ENCODE results near the gene KRTAP5-5. TPM values are rescaled to one million over a fixed set of nuclear protein-coding genes. Genes with fewer than 3 reads are reported as not detected.

Gene KRTAP5-5
- total RNA-seq, 2 donors from 2014 or later, result not detected

DNA sequence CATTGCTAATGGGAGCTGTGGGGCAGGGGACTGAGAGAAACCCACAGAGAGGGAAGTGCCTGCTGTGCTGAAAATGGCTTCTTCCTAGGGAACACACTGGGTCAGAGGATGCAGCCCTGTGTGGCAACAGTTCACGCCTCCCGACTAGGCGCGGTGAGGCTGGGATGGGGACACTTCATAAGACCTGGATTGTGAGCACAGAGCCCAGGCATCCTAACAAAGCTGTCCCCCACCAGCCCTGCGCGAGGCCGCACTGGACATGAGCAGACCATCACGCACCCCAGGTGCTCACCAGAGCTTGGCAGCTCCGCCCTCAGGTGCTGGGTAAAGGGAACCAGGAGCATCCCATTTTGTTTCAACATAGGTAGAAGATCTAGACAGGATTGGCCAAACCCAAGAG is 5.9 kb upstream of the KRTAP5-5 start:
- DNase-seq (ENCODE audit: low spot score) (no peak), ATAC-seq (no peak)
- Mint-ChIP-seq H3K27me3 (peaks cover 14 to 15% of the 10 kb centered on the region in 2 donors), H3K9me3 (no peaks in the 10 kb centered on the region), H3K27ac (no peak overlapping the region), H3K36me3 (no peaks in the 10 kb centered on the region), H3K4me1 (ENCODE audit: low read depth in 2 of 2) (no peaks in the 10 kb centered on the region), H3K4me3 (no peak overlapping the region)

- no peak overlapping the region for H3K27ac Mint-ChIP-seq
- peaks cover 14% of the 10 kb centered on the region in 2 donors for H3K27me3 Mint-ChIP-seq
- H3K4me3 Mint-ChIP-seq, result no peak overlapping the region
- no peaks in the 10 kb centered on the region for H3K9me3 Mint-ChIP-seq
- ATAC-seq (no peak), DNase-seq (ENCODE audit: low spot score) (no peak)
- H3K4me1 Mint-ChIP-seq (ENCODE audit: low read depth in 2 of 2), result no peaks in the 10 kb centered on the region
- H3K36me3 Mint-ChIP-seq, result no peaks in the 10 kb centered on the region
These were observed 5.0 kb upstream of the KRTAP5-5 start for GRCh38 chr11:1624621-1625020.

- no peaks in the 10 kb centered on the region for H3K36me3 Mint-ChIP-seq
- no peaks in the 10 kb centered on the region for H3K9me3 Mint-ChIP-seq
- no peaks in the 10 kb centered on the region for H3K4me1 Mint-ChIP-seq (ENCODE audit: low read depth in 2 of 2)
- ATAC-seq (no peak), DNase-seq (ENCODE audit: low spot score) (no peak)
- H3K27me3 Mint-ChIP-seq, result peaks cover 13 to 17% of the 10 kb centered on the region in 2 donors
- H3K4me3 Mint-ChIP-seq, result no peak overlapping the region
- no peak overlapping the region for H3K27ac Mint-ChIP-seq
These were observed 4.0 kb upstream of the KRTAP5-5 start for GRCh38 chr11:1625541-1625940.

- Mint-ChIP-seq H3K27me3 (peaks cover 24 to 37% of the 10 kb centered on the region in 2 donors), H3K4me3 (no peak overlapping the region), H3K9me3 (no peaks in the 10 kb centered on the region), H3K4me1 (ENCODE audit: low read depth in 2 of 2) (no peaks in the 10 kb centered on the region), H3K36me3 (no peaks in the 10 kb centered on the region), H3K27ac (no peak overlapping the region)
- peak; percentile 74 to 88 for ATAC-seq
- DNase-seq (ENCODE audit: low spot score), result peak; percentile 81
These were observed 859 bp upstream of the KRTAP5-5 start for GRCh38 chr11:1628506-1629325.

- DNase-seq (ENCODE audit: low spot score) (no peak), ATAC-seq (no peak)
- Mint-ChIP-seq H3K4me1 (ENCODE audit: low read depth in 2 of 2) (no peaks in the 10 kb centered on the region), H3K36me3 (no peaks in the 10 kb centered on the region), H3K4me3 (no peak overlapping the region), H3K9me3 (no peaks in the 10 kb centered on the region), H3K27ac (no peak overlapping the region), H3K27me3 (peaks cover 30 to 43% of the 10 kb centered on the region in 2 donors)
These were observed 696 bp downstream of the KRTAP5-5 start for GRCh38 chr11:1630271-1630670.

DNA sequence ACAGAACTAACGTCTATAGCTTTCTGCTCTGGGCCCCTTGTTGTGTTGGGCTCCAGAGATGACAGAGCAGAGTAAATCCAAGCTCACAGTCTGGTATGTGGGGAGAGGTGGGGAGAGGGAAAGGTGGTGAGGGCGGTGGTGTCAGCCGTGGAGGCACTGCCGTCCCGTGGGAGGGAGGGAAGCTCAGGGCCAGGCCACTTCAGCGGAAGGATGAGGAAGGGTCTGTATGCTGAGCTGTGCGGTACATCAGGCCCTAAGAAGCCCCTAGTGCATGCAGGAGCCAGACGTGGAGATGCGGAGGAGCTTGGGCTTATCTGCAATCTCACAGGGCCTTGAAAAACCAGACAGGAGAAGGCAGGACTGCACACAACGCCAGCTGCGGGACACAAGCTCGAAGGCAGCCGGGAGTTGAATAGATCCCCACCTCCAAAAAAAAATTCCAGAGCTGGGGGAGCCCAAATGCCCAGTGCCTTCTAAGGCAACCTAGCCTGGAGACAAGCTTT is 1.5 kb downstream of the KRTAP5-5 start:
- ATAC-seq (no peak), DNase-seq (ENCODE audit: low spot score) (no peak)
- H3K36me3 Mint-ChIP-seq, result no peaks in the 10 kb centered on the region
- no peaks in the 10 kb centered on the region for H3K4me1 Mint-ChIP-seq (ENCODE audit: low read depth in 2 of 2)
- peaks cover 34 to 50% of the 10 kb centered on the region in 2 donors for H3K27me3 Mint-ChIP-seq
- H3K27ac Mint-ChIP-seq, result no peak overlapping the region
- H3K9me3 Mint-ChIP-seq, result no peaks in the 10 kb centered on the region
- no peak overlapping the region for H3K4me3 Mint-ChIP-seq

DNA sequence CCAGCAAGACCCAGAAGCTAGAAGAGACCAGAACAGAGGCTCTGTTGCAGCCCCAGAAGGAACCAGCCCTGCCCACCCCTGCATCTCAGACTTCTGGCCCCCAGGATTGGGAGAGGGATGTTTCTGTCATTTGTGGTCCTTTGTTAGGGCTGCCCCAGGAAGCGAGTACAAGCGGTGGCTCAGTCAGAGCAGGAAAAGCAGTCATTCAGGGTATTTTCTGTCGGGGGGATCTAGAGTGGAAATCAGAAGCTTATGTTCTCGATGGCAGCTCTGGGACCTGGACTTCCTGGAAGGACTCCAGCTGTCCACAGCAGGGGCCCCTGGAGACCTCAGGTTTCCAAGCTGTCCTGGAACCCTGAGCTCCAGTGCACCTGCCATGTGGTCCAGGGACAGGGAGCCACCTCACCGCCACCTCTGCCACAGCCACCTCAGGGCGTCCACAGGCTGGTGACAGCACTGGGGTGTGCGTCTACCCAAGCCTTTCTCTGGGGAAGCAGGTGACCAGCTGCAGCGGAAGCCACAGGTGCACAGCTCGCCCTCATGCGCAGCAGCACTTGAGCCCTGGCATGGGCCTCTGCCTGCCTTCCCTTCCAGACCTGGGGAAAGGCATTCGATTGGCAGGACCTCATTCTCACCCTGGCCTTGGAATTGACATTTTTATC is 2.6 kb downstream of the KRTAP5-5 start:
- no peak for ATAC-seq

GRCh38 chr11:1633864-1634263 is 4.3 kb downstream of the KRTAP5-5 start:
- H3K27ac Mint-ChIP-seq, result no peak overlapping the region
- H3K4me1 Mint-ChIP-seq (ENCODE audit: low read depth in 2 of 2), result no peaks in the 10 kb centered on the region
- no peaks in the 10 kb centered on the region for H3K36me3 Mint-ChIP-seq
- DNase-seq (ENCODE audit: low spot score) (no peak), ATAC-seq (no peak)
- no peaks in the 10 kb centered on the region for H3K9me3 Mint-ChIP-seq
- H3K27me3 Mint-ChIP-seq, result peaks cover 34 to 42% of the 10 kb centered on the region in 2 donors
- H3K4me3 Mint-ChIP-seq, result no peak overlapping the region

More for the DNA sequence above, 2.6 kb downstream of the KRTAP5-5 start:
- Mint-ChIP-seq H3K27me3 (peaks cover 36 to 45% of the 10 kb centered on the region in 2 donors), H3K4me1 (ENCODE audit: low read depth in 2 of 2) (no peaks in the 10 kb centered on the region), H3K27ac (no peak overlapping the region), H3K36me3 (no peaks in the 10 kb centered on the region), H3K9me3 (no peaks in the 10 kb centered on the region), H3K4me3 (no peak overlapping the region)
- no peak for DNase-seq (ENCODE audit: low spot score)

- Mint-ChIP-seq H3K27me3 (peaks cover 33 to 42% of the 10 kb centered on the region in 2 donors), H3K4me1 (ENCODE audit: low read depth in 2 of 2) (peaks cover 3 to 6% of the 10 kb centered on the region in 2 donors), H3K27ac (no peak overlapping the region), H3K36me3 (no peaks in the 10 kb centered on the region), H3K4me3 (no peak overlapping the region), H3K9me3 (no peaks in the 10 kb centered on the region)
- ATAC-seq (no peak), DNase-seq (ENCODE audit: low spot score) (no peak)
These were observed 6.8 kb downstream of the KRTAP5-5 start for GRCh38 chr11:1636291-1636950.

GRCh38 chr11:1637628-1638027 is 8.1 kb downstream of the KRTAP5-5 start:
- peaks cover 26 to 31% of the 10 kb centered on the region in 2 donors for H3K27me3 Mint-ChIP-seq
- H3K36me3 Mint-ChIP-seq, result no peaks in the 10 kb centered on the region
- no peak overlapping the region for H3K4me3 Mint-ChIP-seq
- H3K4me1 Mint-ChIP-seq (ENCODE audit: low read depth in 2 of 2), result peaks cover 3 to 6% of the 10 kb centered on the region in 2 donors
- DNase-seq (ENCODE audit: low spot score) (no peak), ATAC-seq (no peak)
- no peak overlapping the region for H3K27ac Mint-ChIP-seq
- no peaks in the 10 kb centered on the region for H3K9me3 Mint-ChIP-seq

- no peak overlapping the region for H3K4me3 Mint-ChIP-seq
- no peak overlapping the region for H3K27ac Mint-ChIP-seq
- ATAC-seq (no peak), DNase-seq (ENCODE audit: low spot score) (no peak)
- peaks cover 23 to 24% of the 10 kb centered on the region in 2 donors for H3K27me3 Mint-ChIP-seq
- H3K4me1 Mint-ChIP-seq (ENCODE audit: low read depth in 2 of 2), result peaks cover 3 to 6% of the 10 kb centered on the region in 2 donors
- no peaks in the 10 kb centered on the region for H3K36me3 Mint-ChIP-seq
- no peaks in the 10 kb centered on the region for H3K9me3 Mint-ChIP-seq
These were observed 8.8 kb downstream of the KRTAP5-5 start for GRCh38 chr11:1638344-1638743.

GRCh38 chr11:1639102-1639620 is 9.6 kb downstream of the KRTAP5-5 start:
- H3K27ac Mint-ChIP-seq, result no peak overlapping the region
- no peak for DNase-seq (ENCODE audit: low spot score)

DNA sequence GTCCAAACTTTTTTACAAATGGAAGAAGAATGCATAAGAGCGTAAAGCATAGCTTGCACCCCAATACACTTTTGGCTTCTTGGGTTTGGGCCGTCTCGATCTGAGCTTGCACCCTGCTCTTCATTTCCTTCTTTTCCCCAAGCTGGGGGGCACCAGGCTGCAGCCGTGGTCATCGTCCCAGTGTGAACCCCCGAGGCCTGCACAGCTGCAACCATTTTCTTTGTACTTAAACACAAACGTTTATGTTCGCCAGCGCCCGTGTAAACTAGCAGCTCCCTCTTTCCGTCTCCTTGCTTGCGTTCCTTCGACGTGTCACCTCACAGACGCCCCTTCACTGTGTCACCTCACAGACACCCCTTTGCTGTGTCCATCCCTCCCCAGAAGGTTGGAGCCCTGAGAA is 10.1 kb downstream of the KRTAP5-5 start:
- Mint-ChIP-seq H3K36me3 (no peaks in the 10 kb centered on the region), H3K27me3 (peaks cover 22% of the 10 kb centered on the region in 2 donors), H3K27ac (no peak overlapping the region), H3K4me3 (no peak overlapping the region), H3K9me3 (no peaks in the 10 kb centered on the region), H3K4me1 (ENCODE audit: low read depth in 2 of 2) (peaks cover 3 to 6% of the 10 kb centered on the region in 2 donors)
- ATAC-seq (no peak), DNase-seq (ENCODE audit: low spot score) (no peak)

More at GRCh38 chr11:1639102-1639620, 9.6 kb downstream of the KRTAP5-5 start:
- no peak for ATAC-seq
- Mint-ChIP-seq H3K9me3 (no peaks in the 10 kb centered on the region), H3K4me1 (ENCODE audit: low read depth in 2 of 2) (peaks cover 3 to 6% of the 10 kb centered on the region in 2 donors), H3K4me3 (no peak overlapping the region), H3K36me3 (no peaks in the 10 kb centered on the region), H3K27me3 (peaks cover 19 to 22% of the 10 kb centered on the region in 2 donors)
